GM19463 (cell line): ENCODE data around the gene CTBP2.

Experiments
- ATAC-seq: cut with Tn5 transposase; IDR thresholded peaks from one replicate; pipeline ENCODE4 v1.9.1; 2021; ENCODE audit warnings: mild to moderate bottlenecking, moderate library complexity; ENCODE audit not compliant: unreplicated experiment

The CTBP2 gene

GRCh38 chr10:125125951-125126735 is 34.2 kb downstream of the CTBP2 start:
- ATAC-seq = no peak

DNA sequence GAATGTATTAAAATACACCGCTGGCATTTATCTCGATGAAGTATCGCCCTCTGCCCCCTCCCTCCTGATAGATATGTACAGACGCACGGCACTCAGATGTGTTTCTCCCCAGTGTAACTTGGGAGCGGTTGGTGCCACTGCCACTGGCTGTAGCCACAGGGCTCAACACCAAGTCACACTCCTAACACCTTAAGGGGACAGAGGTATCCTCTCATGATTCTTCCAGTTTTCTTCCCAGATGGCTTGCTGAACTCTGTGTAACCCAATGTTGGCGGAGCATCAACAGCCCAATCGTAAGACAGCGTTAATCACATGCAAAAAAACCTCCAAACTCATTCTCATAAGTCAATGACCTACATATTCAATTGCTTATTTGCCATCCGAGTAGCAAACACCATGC is 35.5 kb downstream of the CTBP2 start:
- ATAC-seq = no peak

DNA sequence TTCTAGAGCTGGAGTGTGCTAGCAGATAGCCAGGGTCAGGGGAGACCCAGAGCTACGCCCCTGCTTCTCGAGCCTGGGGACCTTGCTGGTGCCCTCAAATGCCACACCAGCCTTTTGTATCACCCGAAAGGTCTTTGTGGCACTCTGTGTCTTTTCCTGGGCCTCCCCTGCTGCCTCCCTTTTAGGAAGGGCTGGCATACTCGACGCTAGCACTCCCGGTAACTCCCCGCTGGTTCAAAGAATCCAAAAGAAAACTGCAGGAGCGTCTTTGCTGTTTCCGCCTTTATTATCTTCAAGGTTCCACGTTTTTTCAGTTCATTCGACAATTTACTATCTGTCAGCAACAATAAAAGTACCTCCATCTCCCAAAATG is 36.3 kb downstream of the CTBP2 start:
- ATAC-seq = no peak

- ATAC-seq = no peak
Observed at GRCh38 chr10:125123476-125124114, 36.8 kb downstream of the CTBP2 start.

DNA sequence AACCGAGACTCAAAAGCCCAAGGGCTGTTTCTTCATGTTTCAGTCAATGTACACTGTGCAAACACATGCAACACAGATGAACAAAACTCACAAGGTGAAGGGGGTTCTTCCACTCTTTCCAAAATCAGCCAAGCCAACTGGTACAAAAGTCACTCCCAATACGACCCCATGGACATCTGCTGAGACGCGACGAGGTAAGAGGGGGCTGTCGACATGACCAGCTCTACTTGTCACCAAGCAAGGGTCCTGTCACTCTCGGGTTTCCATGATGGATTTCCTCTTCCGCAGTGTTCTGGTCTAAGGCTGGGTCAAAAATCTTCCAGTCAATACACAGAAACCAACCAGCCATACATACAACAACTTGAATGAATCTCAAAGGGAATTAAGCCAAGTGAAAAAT is 37.8 kb downstream of the CTBP2 start:
- no peak for ATAC-seq

DNA sequence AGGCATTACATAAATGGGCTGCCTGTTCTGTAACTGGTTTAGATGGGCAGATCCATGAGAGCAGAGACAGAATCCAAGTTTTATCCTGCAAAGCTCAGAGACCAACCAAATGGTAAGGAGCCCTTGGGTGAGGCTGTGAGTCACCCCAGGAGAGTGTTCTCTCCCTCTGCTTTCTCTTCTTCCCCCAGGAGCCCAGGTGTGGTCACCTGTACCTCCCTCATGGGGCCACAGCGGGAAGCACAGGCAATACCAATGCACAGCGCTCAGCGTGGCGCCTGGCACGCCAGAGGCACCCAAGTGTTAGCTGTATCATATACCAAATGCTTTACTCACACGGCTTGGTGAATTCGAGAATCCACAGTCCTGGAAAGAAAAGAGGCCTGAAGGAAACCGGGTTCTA is 39.4 kb downstream of the CTBP2 start:
- ATAC-seq = no peak

DNA sequence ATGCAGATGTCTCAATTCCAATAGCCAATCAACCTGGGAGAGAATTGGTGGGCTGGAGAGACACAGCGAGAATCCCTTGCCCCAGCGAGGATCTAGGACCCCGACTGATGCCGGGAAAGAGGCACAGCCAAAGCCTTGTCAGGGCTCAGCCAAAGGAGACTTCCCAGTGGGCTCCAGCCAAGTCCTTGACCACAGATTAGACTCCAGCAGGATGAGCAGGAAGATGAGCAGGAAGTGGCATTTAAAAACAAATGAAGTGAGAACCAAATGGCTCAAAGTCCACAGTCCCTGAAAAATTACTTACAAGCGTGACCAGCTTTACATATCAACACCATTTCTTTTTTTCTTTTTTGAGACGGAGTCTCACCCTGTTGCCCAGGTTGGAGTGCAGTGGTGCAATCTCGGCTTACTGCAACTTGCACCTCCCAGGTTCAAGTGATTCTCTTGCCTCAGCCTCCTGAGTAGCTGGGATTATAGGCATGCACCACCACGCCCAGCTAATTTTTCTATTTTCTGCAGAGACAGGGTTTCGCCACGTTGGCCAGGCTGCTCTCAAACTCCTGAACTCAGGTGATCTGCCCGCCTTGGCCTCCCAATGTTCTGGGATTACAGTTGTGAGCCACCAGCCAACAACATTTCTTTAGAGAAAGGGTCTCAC is 40.2 kb downstream of the CTBP2 start:
- ATAC-seq = no peak

- ATAC-seq = no peak
Observed at GRCh38 chr10:125118701-125119100, 41.7 kb downstream of the CTBP2 start.

GRCh38 chr10:125118011-125118611 is 42.3 kb downstream of the CTBP2 start:
- ATAC-seq = no peak

- no peak for ATAC-seq
Observed at GRCh38 chr10:125116652-125117310, 43.6 kb downstream of the CTBP2 start.

GRCh38 chr10:125116041-125116649 is 44.2 kb downstream of the CTBP2 start:
- ATAC-seq = no peak

- no peak for ATAC-seq
Observed at GRCh38 chr10:125115409-125115808, 45.0 kb downstream of the CTBP2 start.

DNA sequence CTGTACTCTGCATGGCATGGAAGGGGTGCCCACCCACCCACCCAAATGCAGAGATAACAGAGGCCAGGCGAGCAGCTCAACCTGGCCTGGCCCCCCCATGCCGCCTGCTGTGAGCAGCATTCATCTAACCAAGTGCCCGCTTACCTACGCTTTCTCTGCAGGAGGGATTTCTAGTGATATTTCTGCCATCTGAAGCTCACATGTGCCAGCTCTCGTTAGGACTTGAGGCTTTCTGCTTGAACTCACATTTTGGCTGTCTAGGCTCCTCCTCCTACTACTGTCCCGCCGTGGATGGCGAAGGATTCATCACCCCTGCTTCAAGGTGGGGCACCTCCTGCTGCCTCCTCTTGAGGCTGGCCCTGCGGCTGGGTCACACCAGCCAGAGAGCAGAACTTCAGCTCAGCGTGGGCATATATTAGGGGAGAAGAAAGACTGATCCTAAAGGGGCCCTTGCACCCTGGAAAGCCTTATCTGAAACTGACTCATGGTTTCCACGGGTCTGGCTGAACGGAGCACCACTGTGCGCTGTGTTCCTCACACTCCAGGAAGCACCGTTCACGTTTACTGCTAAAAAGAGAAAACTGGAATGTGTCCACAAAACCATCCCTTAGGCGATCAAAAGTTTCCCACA is 45.5 kb downstream of the CTBP2 start:
- ATAC-seq = no peak

- ATAC-seq = no peak
Observed at GRCh38 chr10:125113691-125114371, 46.5 kb downstream of the CTBP2 start.

DNA sequence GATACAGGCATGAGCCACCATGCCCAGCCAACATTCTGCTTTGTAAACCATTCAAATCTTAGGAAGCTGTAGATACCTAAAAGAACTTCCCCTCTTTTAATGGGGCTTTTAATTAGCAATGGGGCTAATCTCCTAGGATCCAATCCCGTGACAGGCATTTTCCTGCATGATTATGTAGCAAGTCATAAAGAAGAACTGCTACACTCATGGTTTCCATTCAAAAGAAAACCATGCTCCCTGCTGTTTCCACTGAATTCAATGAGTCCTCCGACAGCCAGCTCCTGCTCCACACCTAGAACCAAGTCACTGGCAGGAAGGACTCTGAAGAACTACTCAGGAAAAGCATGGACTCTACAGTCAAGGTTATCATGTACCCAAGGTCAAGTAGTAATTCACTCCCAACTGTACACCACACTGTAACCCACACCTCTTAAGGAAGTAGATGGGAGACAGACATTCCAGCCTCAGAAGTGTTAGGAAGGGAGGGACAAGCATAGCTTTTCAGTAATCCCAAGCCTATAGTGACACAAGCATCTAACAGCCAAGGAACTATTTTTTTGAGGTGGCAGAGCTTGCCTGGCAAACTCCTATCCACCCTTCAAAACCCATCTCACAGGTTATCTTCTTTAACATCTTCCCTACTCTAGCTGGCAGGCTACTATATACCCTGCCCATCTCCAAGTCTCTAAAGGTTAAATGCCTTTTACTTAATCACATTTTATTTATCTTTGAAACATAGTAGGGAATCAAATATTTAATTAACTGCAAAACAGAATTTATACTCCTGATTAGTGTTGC is 47.5 kb downstream of the CTBP2 start:
- ATAC-seq = no peak

DNA sequence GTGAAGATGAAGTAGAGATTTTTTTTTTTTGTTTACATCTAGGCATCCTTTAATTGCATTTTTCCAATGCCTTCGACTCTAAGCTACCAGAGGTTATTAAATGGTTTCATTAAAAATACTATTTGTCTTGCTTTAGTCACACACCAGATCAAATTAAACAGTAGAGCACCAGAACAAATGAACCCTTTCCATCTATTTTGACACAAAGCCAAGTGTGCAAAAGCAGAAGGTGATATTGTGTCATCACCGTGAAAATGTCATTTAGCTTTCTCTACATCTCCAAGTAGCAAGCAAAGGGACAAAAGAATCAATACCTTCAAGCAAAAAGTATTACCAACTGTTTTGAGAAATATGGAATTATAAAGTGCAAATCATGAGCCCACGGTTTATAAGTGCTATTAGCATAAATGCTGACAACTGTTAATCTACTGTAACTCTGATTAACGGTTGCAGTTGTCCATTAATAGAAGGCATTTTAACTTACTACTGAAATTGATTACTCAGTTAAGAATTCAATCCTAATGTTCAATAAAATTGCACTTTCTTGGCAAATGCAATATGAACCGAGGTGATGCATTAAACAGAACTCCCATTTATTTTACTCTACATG is 49.1 kb downstream of the CTBP2 start:
- ATAC-seq = no peak

- no peak for ATAC-seq
Observed at GRCh38 chr10:125107965-125108580, 52.3 kb downstream of the CTBP2 start.
